Activated CD4-positive, CD25-positive, alpha-beta regulatory T cell treated with anti-CD3 and anti-CD28 coated beads, Interleukin-2, amount 50 U/mL, for 24 hours (primary cell): ENCODE data around the gene PNMA1.

Experiments used
- ATAC-seq, 2 donors: fragments of 150-1000 bp; cut with Tn5 transposase; one replicate each; pipeline ENCODE4 v1.10.0; 2021; ENCODE audit warnings: mild to moderate bottlenecking in 1 of 2, moderate library complexity in 1 of 2

PNMA1 gene

GRCh38 chr14:73662487-73662943 is 51.7 kb downstream of the PNMA1 start:
- no peak for ATAC-seq

- no peak for ATAC-seq
Measured at GRCh38 chr14:73661872-73662271, 52.3 kb downstream of the PNMA1 start.
